HG02938 (cell line): ENCODE measurements around the gene PDLIM1.

Source experiments
- ATAC-seq: cut with Tn5 transposase; IDR thresholded peaks from one replicate; pipeline ENCODE4 v1.9.1; 2021; ENCODE audit warnings: mild to moderate bottlenecking, moderate library complexity; ENCODE audit not compliant: unreplicated experiment

Gene PDLIM1

DNA sequence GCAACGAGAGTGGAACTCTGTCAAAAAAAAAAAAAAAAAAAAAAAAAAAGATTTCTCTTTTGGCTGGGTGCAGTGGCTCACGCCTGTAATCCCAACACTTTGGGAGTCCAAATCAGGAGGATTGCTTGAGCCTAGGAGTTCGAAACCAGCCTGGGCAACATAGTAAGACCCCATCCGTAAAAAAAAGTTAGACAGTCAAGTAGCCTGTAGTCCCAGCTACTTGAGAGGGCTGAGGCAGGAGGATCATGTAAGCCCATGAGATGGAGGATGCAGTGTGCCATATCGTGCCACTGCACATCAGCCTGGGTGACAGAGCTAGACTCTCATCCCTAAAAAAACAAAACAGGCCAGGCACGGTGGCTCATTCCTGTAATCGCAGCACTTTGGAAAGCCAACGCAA is 25.2 kb downstream of the PDLIM1 start:
- no peak for ATAC-seq

DNA sequence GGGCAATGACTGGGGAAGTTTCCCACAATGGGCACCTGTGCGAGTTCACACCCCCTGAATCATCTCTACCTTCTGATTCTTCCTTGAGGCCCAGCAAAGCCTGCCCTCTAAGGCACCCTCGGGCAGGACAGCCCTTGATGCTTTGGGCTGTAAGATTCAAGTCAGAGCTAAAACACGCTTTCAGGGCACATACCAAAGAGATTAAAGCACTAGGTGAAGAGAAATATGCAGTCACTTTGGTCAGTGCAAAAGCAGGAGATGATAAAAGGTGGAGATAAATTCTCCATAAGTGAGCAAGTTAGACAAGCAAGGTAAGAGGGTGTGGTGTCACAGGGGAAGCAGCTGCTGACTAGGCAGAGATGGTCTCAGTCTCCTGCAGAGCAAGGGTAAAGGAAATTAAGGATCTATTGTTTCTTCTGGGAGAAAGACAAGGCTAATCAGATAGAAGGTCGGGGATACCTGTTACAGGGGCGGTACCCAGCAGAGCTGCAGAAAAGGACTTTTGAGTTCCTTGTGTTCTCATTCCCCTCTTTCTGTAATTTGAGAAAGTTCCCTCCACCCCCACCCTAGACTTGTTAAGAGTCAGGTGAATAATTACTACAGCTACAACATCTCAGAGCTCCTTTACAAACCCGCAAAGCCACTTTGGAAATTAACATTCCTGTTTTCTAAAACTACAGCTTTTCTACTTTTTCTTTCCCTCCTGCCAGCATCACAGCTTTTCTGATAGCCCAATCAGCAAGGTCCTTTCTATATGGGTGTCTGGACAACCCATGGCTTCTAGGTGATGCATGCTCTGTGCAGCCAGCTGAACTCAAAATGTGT is 26.4 kb downstream of the PDLIM1 start:
- ATAC-seq: no peak

DNA sequence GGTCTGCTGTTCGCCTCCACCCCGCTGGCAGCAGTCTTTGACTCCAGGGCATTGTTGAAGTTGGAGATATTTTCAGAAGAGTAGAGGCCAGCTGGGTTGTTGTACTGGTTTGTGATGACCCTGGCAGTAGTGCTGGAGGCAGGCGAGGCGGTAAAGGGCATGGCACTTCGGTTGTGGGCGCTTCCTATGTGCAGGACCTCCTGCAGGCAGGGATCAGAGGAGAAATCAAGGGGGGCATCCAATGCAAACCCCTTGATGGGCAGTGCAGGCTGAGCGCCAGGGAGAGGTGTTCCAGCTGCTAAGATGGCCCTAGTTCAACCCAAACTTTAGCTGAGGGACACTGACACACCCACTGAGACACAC is 27.0 kb downstream of the PDLIM1 start:
- ATAC-seq: no peak

DNA sequence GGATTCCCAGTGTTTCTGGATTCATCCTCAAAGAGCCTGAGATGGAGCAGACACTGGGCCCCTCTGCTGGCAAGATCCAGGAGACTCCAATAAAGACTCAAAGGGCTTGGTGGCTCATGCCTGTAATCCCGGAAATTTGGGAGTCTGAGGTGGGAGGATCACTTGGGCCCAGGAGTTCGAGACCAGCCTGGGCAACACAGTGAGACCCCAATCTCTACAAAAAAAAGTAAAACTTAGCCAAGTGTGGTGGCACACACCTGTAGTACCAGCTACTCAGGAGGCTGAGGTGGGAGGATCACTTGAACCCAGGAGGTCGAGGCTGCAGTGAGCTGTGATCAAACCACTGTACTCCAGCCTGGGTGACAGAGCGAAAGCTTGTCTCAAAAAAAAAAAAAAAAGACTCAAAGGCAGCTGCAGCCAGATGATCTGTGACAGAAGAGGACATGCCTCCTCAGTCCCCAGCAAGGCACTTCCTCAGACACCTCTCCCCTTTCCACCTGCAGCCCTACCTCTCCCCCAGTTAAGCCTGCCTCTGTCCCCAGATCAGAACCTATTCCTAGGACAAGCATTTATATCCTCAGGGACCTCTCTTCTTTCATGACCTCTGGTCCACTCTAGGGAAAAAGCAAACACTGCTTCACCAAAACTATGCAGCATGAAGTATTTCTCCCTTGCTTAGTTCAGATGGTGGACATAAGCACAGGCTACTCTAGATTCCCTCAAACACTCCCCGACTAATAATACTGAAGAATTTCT is 27.9 kb downstream of the PDLIM1 start:
- no peak for ATAC-seq

DNA sequence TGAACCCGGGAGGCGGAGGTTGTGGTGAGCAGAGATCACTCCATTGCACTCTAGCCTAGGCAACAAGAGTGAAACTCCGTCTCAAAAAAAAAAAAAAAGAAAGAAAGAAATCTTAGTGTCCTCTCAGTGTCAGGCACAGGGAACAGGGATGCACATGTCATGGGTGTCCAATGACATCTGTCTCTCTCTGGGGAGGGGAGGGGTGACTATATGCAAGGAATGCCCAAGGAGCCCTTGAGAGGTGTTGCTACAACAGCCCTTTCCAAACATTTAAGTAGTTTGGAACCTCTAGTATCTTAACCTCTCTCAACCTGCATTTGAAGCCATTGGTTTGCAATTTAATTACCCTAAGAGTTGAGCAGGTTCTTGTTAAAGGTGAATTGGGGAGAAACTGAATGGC is 28.9 kb downstream of the PDLIM1 start:
- no peak for ATAC-seq

DNA sequence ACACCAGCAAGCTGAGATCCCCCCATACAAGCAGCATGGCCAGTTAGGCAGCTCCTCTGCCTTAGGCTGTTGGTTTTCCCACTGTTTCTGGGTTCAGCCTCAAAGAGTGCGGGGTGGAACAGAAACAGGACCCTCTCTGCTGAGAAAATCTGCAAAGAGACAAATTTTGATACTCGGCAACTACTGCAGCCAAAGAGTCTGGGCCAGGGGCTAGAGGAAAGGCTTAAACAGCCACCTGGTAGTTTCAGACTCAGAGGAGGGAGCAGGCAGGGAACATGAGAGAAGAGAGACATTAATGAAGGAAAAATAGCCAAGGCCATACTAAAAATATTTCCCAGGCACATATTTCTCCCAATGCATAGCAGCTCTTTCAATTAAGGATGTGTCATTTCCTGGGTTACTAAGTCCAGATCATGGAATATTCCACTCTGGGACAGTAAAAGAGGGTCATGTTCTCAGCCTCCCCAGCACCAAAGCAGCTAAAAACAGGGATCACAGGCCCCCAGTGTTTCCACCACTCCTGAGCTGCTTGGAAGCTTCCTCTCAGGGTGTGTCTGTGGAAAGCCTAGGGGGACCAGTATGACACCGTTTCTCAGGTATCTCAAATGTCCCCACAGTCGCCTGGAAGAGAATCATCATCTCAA is 29.8 kb downstream of the PDLIM1 start:
- ATAC-seq: no peak

DNA sequence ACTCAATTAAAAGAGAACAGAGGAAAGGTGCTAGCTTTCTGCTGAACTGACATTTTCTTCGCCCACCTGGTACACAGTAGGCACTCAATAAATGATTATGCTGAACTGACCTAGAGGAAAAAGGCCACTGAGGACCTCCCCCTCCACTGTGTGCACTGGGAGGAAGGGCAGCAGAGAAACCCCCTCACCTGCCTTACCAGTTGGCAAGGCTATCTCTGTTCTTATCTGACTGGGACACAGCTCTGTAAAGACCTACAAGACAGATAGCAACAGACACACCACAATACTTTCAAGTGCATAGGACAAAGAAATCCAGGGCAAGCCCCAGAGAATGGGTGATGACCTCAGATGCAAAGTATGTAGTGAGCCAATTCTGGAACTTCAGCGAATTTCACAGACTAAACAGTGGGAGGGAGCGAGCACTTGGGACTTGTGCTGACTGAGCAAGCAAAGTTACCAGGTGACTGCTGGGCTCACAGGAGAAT is 30.4 kb downstream of the PDLIM1 start:
- ATAC-seq: peak; percentile 56

DNA sequence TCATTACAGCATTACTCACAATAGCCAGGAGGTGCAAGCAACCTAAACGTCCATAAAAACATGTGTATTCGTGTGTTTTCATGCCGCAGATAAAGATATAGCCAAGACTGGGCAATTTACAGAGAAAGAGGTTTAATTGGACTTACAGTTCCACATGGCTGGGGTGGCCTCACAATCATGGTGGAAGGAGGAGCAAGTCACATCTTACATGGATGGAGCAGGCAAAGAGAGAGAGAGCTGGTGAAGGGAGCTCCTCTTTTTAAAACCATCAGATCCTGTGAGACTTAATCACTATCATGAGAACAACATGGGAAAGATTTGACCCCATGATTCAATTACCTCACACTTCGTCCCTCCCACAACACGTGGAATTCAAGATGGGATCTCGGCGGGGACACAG is 33.0 kb downstream of the PDLIM1 start:
- ATAC-seq: no peak

DNA sequence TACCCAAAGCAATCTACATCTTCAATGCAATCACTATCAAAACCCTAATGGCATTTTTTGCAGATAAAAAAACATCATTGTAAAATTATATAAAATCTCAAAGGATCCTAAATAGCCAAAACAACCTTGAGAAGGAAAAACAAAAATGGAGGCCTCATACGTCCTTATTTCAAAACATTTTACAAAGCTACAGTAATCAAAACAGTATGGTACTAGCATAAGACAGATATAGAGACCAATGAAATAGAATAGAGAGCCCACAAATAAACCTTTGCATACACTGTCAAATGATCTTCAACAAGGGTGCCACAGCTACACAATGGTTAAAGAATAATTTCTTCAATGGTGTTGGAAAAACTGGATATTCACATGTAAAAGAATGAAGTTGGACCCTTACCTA is 34.5 kb downstream of the PDLIM1 start:
- ATAC-seq: no peak

DNA sequence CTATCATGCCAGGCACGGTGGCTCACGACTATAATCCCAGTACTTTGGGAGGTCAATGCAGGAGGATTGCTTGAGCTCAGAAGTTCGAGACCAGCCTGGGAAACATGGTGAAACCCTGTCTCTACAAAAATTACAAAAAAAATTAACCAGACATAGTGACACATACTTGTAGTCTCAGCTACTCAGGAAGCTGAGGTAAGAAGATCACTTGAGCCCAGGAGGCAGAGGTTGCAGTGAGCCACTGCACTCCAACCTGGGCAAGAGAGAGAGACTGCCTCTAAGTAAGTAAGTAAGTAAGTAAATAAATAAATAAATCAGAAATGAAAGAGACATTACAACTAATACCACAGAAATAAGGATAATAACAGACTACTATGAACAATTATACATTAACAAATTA is 36.2 kb downstream of the PDLIM1 start:
- ATAC-seq: no peak

DNA sequence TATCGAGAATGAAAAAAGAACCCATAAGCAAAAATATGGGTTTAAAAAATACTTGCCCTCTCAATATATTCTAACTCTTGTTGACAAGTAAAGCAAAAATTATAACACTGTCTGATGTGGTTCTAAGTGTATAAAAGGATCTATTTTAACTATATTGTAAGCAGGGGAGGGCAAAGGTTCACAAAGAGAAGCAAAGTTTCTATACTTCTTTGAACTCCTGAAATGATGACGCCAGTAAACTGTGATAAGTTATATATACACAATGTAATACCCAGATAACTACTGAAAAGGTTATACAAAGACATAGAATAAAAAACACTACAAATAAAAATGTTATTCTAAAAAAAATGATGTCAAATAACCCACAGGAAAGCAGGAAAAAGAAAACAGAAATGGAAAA is 37.1 kb downstream of the PDLIM1 start:
- ATAC-seq: no peak

DNA sequence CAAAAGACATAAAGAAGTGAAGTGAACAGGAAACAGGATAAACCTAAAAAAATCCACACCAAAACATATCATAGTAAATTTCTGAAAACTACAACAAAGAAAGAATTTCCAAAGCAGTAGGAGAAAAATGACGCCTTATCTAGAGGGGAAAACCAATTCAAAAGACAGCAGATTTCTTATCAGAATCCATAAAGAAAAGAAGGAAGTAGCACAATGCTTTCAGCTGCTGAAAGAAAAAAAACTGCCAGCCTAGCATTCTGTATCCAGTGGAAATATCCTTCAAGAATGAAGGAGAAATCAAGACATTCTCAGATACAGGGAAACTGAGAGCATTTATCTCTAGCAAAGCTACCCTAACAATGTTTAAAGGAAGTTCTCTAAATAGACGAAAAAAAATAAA is 37.8 kb downstream of the PDLIM1 start:
- ATAC-seq: no peak

DNA sequence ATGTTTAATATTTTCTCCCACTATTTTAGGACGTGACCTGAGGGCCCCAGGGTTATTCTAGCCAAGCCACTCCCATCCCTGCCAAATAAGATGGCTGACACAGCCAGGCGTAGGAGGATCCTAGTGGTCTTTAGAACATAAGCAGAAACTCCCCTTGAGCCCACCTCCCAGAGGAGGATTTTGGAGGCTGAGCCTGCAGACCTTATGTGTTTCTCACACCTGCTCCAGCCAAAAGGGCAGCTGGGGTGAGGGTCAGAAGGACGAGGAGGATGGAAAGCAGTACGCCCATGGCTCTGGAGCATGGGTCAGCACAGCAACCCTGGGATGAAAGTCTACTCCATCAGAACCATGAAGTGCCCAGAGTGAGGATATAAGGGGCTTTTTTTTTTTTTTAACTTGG is 39.9 kb downstream of the PDLIM1 start:
- ATAC-seq: no peak

DNA sequence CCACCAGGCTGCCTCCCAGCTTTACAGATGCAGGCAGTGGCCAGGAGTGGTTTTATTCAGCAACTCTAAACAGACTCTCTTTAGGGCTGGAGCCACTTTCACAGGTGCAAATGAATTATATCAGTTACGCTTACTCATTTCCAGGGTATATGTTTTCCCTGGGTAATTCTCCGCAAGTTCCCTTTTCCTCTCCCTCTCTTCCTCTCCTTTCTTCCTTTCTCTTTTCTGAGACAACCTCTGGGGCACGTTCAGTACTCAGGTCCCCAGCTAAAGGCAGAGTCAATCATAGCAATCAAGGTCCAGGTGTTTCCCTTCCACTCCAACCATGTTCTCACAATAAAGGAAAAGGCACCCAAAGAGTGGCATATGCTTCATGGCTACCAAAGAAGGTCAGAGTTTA is 41.3 kb downstream of the PDLIM1 start:
- ATAC-seq: no peak

DNA sequence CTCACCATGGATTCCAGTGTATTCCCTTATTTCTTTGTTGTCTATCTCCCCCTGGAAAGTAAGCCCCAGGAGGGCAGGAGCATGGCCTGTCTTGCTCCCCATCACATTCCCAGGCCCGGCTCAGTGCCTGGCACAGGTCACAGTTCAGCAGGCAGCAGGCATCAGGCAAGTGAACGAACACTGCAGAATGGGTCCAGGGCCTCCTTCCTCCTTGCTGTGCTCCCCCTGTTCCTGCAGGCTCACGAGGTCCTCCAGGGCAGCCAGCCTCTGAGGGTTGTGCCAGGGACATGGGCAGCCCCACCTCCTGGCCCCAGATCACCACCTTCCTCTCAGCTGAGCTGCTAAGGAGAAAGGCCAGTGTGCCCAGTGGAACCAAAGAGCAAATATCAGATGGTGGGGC is 41.8 kb downstream of the PDLIM1 start:
- ATAC-seq: no peak

DNA sequence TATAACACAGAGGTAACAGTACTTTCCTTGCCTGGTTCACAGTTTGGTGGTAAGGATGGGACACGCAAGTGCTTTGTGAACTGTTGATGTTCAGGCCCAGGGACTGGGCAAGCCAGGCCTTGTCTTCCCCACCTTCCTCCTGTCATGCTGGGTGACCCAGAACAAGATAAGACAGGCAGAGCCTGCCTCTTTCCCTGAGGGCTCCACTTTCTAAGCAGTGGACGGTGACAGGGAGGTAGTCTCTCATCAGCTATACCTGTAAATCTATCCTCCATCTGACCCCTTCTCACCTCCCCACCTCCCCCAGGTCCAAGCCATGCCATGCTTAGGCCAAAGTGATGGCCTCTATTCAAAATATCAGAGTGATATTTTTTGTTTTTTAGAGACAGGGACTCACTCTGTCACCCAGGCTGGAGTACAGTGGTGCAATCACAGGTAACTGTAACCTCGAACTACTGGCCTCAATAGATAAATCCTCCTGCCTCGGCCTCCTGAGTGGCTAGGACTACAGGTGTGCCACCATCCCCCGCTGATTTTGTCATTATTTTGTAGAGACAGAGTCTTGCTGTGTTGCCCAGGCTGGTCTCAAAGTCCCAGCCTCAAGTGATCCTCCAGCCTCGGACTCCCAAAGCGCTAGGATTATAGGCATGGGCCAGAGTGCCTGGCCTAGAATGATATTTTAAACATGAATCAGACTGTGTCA is 42.8 kb downstream of the PDLIM1 start:
- ATAC-seq: no peak

DNA sequence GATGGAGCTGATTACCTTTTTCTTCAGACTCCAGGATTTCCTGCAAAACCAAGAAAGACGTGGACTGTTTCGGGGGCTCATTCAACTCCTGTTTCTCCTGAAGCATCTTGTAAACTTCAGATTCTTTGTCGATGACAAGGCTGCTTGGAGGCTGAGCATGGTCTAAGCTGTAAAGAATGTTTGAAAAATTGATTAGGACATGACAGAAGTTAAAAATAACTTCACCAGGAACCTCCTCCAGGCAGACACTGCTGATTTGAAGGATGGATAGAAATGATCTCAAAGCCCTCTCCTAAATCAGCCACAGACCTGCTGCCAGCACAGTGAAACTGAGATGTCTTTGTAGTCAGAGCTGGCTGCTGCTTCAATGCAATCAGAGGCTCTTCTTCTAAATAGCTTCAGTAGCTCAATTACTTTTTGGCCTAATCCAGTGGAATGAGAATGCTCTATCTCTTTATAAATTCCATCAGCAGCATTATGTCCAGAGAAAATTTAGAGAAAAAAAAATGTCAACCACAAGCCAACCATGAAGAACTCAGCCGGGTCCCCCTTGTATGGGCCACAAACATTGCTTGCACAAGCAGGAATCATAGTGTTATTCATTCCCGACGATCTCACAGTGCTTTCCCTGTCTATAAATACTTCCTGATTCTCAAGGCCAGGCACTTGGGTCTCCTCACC is 43.5 kb downstream of the PDLIM1 start:
- no peak for ATAC-seq

DNA sequence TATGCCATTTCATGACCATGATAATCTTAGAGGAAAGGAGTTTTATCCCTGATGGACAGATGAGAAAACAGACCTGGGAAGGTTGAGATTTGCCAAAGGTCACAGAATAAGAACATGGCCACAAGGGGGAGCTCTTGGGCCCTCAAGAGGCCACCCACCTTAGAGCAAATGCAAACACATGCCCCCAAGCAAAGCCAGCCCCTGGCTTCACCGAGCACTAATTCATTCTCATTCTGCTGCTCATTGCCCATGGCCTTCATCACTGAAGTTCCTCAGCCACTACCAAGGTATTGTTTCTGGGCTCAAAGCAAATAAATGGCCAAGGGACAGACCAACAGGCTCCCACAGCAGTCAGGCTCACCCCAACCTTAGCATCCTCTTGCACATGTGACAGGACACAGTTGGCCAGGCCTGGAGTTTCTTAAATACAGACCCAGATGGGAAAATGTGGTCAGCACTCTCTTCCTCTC is 44.2 kb downstream of the PDLIM1 start:
- no peak for ATAC-seq

DNA sequence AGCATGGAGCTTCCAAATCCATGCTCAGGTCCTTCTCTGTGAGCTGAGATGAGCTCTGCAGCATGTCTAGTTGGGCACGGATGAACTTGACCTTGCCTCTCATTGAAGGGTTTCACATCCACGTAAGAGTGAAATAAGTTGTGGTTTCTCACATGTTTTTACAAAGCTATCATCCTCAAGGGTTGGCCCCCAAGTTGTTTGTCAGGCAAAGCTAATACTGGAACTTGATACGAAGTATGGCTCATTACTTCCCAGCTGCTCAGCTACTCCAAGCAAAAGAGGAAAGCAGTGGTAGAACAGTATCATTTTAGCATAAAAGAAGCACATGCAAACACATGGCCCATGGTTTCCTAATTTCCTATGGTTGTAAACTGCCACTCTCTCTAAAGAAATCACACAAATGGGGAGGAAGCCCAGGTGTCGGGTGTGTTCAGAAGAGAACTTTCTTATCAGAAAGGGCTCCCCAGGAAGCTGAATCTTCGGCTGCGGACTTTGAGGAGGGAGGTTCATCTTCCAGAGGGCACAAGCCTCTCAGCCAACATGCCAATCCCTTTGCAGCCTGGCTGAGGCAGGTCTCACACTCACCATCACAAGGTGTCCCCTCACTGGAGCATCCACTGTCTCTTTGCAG is 45.3 kb downstream of the PDLIM1 start:
- ATAC-seq: peak; percentile 86

DNA sequence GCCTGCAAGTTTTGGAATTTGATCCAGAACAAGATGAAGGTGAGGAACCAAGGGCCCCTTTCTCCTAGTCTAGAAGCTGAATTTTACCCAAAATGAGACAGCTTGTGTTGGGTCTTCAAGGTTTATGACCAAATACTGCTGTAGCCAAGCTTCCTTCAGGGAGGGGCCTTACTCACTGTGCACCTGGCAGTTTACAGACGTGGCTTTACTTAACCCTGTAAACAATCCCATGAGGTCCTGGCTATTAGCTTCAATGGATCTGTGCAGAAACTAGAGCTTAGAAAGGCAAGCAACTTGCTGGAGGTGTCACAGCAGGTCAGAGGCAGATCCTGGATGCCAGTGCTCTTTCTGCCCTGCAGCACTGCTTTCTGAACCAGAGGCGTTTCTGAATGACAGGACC is 46.7 kb downstream of the PDLIM1 start:
- ATAC-seq: no peak
